HG02642 (cell line): Measurements from ENCODE around the gene SHC4.
"Not testable (repeated sequence)": the region's sequence is repeated elsewhere in the genome, so short reads cannot be mapped to it uniquely, and the experiment has no call there.

Experiments
- ATAC-seq: cut with Tn5 transposase; IDR thresholded peaks from one replicate; pipeline ENCODE4 v1.9.1; 2021; ENCODE audit warnings: mild to moderate bottlenecking; ENCODE audit not compliant: unreplicated experiment, poor library complexity

Gene SHC4

DNA sequence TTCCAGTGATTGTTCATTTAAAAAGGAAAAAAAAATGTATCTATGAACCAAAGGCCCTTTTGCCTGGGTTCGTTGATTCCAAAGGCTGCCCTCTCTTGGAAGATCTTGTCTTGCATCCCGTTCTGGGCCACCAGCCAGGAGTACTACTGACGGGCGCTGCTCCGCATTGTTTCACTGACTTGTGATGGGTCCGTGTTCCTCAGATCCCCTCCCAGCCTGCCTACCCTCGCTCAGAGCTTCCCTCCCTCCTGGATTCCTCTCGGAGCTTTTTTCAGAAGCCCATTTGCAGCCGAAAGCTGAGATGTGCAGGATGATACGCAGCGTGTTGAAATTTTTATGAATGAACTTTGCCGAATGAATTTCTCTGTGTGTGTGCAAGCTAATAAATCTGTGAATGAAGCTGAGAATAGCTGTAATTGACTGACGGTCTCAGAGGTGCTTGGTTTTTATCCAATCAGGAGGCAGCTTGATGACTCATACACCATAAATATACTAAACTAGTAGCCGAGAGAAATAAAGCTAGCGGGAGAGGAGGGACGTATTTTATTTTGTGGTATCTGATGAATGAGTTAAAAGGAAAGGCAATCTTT lies at the start of gene SHC4:
SHC4 (minus strand) TSS at position 396 of the 590 bp plus-strand sequence. CDS start 904 bp downstream, outside the sequence.
- peak; percentile 38 for ATAC-seq

GRCh38 chr15:48999314-48999713 lies 35.6 kb upstream of the SHC4 start:
- no peak for ATAC-seq

DNA sequence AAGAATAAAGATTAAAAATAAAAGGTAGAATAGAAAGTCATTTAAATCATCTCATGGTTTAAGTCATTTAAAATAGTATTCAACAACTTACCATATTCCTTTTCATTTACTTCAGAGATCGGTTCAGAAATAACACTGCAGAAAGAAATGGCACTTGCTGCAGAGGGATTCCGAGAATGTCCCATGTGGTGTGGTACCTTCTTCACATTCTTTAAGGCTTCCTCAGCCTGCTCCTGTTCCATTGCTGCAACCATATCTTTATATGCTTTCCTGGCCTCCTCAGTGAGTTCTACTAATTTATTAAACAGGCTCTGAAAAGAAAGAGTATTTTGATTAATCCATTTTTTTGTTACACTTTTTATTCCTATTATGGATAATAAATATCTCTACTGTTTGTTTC lies 32.6 kb upstream of the SHC4 start:
- ATAC-seq: no peak

- ATAC-seq: no peak
These were observed 29.7 kb upstream of the SHC4 start for GRCh38 chr15:48993380-48993779.

DNA sequence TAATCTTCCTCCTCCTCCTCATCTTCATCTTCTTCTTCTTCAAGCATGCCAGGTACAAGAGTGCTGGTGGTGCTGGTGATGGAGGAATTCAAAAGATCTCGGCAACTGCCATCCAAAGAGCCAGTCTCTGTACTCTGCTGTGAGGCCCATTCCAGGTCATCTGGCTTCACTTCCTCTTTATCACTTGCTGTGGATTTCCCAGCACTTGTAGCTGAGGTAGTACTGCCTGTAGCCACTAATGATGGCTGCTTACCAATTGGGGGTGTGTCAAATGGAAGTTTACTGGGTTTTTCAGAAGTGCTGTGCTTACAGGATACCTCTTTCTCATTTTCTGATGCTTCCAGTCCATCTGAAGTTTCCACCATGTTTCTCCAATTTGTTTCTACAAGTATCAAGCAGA lies 28.8 kb upstream of the SHC4 start:
- peak; percentile 95 for ATAC-seq

DNA sequence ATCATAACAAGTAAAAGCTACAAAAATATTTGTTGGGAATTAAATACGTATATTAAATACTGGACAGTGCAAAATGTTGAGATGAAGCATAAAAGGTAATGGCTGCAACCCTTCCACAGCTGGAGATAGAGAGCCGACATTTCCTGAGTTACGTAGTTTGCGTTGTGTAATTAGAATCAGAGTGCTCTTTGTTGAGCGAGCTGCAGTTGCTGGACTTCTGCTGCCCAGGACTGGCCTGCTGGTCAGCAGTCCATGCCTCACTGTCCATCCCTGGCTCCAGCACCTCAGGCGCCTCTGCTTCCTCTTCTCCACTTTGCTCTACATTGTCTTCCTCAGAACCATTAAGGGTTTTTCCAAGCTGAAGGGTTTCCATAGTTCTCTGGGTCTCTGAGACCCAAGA lies 28.4 kb upstream of the SHC4 start:
- peak; percentile 11 for ATAC-seq

DNA sequence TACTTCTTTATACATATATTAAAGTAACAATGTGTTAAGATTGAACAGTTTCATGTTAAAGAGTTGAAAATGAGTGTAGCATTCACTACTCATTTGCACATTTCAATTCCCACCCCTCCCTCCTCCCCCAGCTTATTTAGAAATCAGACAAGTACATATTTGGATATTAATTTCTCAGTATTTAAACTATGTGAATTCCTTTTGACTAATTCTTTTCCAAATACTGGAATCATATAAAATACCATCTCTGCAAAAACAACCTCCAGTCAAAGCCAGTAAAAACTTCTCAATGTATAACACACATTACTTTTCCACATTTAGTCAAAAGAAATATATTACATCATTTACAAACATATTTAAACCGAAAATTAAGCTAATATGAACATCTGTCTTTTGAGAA lies 25.5 kb upstream of the SHC4 start:
- ATAC-seq: no peak

DNA sequence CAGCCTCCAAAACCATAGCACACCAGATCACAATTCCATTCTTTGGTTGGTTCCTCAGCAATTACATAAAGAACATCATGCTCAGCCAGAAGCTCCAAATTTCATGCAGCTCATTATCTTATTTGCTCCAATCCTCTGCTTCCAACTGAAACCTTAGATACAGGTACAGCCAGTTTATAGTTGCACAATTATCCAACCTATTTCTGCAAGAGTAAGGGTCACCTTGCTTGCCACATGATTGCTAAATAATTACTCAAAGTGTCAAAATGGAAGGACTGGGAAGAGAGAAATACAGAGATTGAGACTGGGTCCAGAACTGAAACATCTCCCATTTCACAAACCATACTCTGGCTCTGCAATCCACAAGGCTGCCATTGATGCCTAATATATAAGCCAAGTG lies 23.4 kb upstream of the SHC4 start:
- ATAC-seq: no peak

DNA sequence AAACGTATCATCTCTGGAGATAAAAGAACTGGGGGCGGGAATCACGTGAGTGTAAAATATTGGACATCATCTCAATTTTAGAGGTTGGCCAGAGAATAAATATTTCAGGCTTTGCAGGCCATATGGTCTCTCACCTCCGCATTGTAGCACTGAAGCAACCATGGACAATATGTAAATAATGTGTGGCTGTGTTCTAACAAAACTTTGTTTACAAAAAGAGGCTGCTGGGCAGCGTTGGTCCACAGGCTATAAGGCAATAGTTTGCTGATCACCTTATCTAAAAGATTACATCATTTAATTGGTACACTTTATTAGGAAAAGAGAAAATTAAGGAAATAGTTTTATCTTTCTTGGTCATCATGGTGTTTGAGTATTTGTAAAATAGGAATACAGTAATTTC lies 22.5 kb upstream of the SHC4 start:
- no peak for ATAC-seq

GRCh38 chr15:48985516-48985915 lies 21.8 kb upstream of the SHC4 start:
- no peak for ATAC-seq

DNA sequence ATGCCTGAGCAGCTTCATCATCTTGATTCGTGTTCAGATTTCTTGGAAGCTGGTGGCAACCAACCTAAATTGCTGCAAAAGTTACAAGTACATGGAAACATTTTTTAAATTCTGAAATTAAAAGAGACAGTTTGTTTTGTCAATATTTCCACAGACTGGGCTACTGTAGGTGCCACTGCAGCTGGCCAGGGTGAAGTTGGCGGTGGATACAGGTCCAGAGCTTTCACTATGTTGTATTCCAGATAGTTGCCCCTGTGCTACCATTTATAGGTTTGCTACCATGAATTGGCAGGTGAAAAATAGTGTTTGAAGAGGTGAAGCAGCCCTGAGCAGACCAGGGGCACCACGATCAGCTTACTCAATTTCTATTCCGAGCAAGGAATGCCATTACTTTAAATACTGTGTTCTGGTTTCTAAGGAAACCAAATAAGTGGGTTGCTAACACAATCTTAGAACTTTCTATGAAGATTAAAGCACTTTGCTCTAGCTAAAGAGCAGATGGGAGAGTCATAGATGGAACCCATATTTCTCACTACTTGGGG lies 21.2 kb upstream of the SHC4 start:
- no peak for ATAC-seq

DNA sequence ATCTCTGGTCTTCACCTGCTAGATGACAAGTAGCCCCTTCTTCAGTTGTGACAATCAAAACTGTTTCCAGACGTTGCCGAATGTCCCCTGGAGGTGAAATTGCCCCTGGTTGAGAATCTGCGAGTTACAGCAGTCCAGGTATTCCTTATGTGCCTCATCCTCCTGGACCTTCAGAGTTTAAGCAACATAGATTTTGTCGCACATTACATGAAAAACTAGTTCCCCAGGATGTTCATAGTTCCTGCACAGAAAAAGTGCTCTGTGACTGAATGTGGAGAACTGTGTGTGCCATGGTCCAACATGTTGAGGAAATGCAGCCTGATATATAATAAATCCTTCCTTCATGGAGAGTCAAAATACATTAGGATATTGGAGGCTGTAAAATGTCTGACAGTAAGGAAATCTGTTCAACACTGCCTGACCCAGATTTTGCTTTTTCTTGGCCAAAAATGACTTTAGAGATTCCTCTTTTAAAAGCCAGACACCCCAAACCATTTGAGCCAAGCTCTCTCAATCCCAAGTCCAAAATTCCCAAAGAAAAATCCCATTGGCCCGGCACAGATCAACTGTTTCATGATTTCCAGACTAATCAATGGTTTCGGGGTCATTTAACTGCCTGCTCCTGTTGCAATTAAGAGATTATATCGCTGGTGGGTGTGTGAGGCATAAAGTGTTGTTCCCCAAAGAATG lies 20.4 kb upstream of the SHC4 start:
- no peak for ATAC-seq

GRCh38 chr15:48983300-48983699 lies 19.6 kb upstream of the SHC4 start:
- ATAC-seq: no peak

DNA sequence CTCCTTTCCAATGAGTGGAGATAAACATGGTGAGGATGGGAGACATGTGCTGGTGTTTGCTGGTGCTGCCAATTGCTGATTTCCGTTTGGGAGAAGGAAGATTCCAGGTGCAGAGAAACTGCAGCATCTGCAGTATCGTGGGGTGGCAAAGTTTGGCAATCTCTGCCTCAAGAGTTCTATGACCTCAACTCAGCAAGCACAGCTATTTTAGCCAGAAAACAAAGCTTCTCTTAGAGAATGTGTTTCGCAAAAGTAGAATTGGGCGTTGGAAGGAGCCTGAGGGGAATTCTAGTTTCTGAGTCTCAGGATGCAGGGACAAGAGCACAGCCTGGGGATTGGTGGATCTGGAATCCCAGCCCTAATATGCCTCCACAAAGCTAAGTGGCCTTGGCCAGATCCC lies 18.2 kb upstream of the SHC4 start:
- no peak for ATAC-seq

DNA sequence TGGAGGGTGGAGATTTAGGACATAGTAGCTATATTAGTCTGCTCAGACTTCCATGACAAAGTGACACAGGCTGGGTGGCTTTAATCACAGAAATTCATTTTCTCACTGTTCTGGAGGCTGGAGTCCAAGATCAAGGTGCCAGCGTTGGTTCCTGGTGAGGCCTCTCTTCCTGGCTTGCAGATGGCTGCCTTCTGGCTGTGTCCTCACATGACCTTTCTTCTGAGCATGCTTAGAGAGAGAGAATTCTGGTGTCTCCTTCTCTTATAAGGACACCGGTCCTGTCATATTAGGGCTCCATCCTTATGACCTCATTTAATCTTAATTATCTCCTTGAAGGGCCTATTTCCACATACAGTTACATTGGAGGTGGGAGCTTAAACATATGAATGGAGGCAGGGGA lies 14.9 kb upstream of the SHC4 start:
- no peak for ATAC-seq

DNA sequence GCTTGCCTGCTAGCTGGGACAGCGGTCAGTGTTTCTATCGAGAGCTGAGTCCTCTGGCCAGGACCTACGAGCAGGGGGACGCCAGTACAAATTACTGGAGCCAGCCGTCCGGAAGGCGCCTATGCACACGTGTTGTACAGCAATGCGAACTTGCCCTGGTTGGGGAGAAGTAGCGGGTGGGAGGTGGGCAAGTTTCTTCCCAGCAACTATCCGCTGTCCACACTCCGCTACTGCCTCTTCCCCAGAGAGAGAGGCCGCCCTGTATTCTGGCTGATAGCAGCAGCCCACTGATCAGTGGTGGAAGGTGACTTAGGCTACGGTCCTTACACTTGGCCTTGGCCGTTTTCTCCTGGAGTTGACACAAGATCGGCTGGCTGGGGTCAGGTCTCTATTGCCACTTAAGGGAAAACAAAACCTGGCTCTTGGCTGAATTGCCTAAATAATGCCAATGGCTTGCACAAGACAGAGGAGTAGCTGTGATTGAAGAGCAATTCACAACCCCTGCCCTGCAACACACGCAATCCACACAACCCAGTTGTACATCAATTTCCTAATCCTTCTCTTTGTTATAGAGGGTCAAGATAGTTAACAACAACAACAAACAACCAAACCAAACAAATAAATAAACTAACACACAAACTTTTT lies 12.8 kb upstream of the SHC4 start:
- no peak for ATAC-seq

DNA sequence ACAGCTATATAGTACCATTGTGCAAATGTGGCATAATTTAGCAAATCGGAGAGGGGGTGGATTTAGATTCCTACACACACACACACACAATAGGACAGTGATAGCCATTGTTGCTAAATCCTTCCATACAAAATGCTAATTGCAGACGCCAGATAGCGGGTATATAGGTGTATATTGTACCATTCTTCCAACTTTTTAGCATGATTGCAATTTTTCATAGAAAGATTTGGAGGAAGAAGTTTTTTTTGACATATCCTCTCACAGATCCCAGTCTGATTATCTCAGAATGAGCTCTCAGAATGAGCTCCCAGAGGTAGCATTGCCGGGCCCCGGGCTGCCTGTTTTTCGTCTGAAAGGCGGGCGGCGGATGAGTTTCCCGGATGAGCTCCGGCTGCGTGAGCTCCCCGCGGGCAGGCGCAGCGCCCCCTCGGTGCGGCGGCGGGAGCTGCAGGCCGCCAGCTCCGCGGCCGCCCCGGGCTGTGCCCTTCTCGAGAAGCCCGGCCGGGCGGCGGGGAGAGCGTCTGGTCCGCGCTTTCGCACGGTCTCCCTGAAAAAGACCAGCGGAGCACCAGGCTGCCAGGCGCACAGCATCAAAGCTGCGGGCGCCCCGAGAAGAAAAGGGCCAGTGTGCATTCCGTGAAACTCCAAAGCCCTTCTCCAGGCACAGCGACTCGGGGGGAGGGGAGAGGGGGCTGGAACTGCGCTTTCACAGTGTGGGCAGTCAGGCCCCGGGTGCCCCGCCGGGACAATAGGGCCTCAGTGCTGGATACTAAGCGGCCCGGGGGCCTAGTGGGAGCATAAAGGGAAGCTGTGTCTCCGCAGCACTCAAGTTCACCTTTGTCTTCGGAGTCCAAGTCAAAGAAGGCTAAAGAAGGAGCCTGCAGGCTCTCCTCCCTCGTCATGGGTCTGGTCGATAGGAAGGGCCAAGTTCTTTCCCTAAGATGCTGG lies 12.0 kb upstream of the SHC4 start:
- peak; percentile 99 for ATAC-seq

DNA sequence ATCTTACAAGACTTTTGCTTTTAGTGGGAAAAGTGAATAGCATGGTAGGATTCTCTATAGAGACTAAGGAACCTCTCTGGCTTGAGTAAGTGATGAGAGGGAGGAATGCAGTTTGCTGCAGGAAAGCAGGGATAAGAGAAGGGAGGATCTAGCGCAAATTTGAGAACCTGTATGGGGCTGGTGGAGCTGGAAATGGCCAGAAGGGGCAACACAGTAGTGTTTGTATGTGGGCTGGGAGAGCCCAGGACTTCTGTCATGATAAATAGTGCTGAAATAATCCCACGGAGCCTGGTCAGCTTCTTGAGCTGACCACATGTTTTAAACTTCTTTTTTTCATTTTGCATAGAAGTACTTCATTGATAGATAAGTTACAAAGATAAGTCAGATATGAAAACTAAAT lies 11.2 kb upstream of the SHC4 start:
- ATAC-seq: no peak

- ATAC-seq: no peak
These were observed 9.2 kb upstream of the SHC4 start for GRCh38 chr15:48972750-48973503.

GRCh38 chr15:48970926-48971325 lies 7.2 kb upstream of the SHC4 start:
- not testable (repeated sequence) for ATAC-seq
